Measurements from ENCODE around the gene CUBN. TPM values are rescaled to one million over a fixed set of nuclear protein-coding genes. Genes with fewer than 3 reads are reported as not detected.

Gene CUBN
- total RNA-seq, 2 donors from 2014 or later = 0.75 to 1.3 TPM

GRCh38 chr10:16964576-16965343, 164.9 kb downstream of the CUBN start:
- no peak for TF ChIP-seq CTCF (conservative IDR thresholded peaks at IDR 0.05)
- Histone ChIP-seq H3K4me1 (ENCODE audit: control insufficient read depth, insufficient read depth, low read length) (no peaks in the 10 kb centered on the region), H3K9me3 (ENCODE audit: control insufficient read depth, low read length) (no peaks in the 10 kb centered on the region), H3K36me3 (ENCODE audit: control insufficient read depth, insufficient read depth, low read length) (no peaks in the 10 kb centered on the region), H3K27me3 (ENCODE audit: control insufficient read depth, insufficient read depth, low read length, poor library complexity, severe bottlenecking) (no peaks in the 10 kb centered on the region), H3K9ac (ENCODE audit: extremely low read depth, low read length, poor library complexity, severe bottlenecking) (no peak overlapping the region), H3K4me3 (ENCODE audit: low read length) (no peak overlapping the region), H3K27ac (ENCODE audit: low read depth, low read length) (no peak overlapping the region)
- WGBS, 2 experiments (ENCODE audit: insufficient coverage in 1 of 2, insufficient read length in 1 of 2) = 88% methylated on average over 13 to 15 of the region's 15 CpGs
- H3K4me1 Mint-ChIP-seq = peaks cover 9% of the 10 kb centered on the region
- H3K27me3 Mint-ChIP-seq (ENCODE audit: insufficient read depth) = no peaks in the 10 kb centered on the region
- no peak for DNase-seq
- no peak overlapping the region for H3K27ac Mint-ChIP-seq
- peaks cover 7% of the 10 kb centered on the region for H3K9me3 Mint-ChIP-seq
- no peak overlapping the region for H3K4me3 Mint-ChIP-seq
- H3K36me3 Mint-ChIP-seq (ENCODE audit: low read depth) = no peaks in the 10 kb centered on the region

- no peak for DNase-seq
- Histone ChIP-seq H3K4me1 (ENCODE audit: control insufficient read depth, insufficient read depth, low read length) (no peaks in the 10 kb centered on the region), H3K9me3 (ENCODE audit: control insufficient read depth, low read length) (no peaks in the 10 kb centered on the region), H3K9ac (ENCODE audit: extremely low read depth, low read length, poor library complexity, severe bottlenecking) (no peak overlapping the region), H3K4me3 (ENCODE audit: low read length) (no peak overlapping the region), H3K27me3 (ENCODE audit: control insufficient read depth, insufficient read depth, low read length, poor library complexity, severe bottlenecking) (no peaks in the 10 kb centered on the region), H3K36me3 (ENCODE audit: control insufficient read depth, insufficient read depth, low read length) (no peaks in the 10 kb centered on the region), H3K27ac (ENCODE audit: low read depth, low read length) (no peak overlapping the region)
- Mint-ChIP-seq H3K27ac (no peak overlapping the region), H3K9me3 (peaks cover 7% of the 10 kb centered on the region), H3K27me3 (ENCODE audit: insufficient read depth) (no peaks in the 10 kb centered on the region), H3K36me3 (ENCODE audit: low read depth) (no peaks in the 10 kb centered on the region), H3K4me1 (peaks cover 6% of the 10 kb centered on the region), H3K4me3 (no peak overlapping the region)
- 96 to 100% methylated on average over 3 to 4 of the region's 4 CpGs for WGBS, 2 experiments (ENCODE audit: insufficient coverage in 1 of 2, insufficient read length in 1 of 2)
- TF ChIP-seq CTCF (conservative IDR thresholded peaks at IDR 0.05) = no peak
Observed at GRCh38 chr10:16960551-16960950, 169.1 kb downstream of the CUBN start.

GRCh38 chr10:16957038-16957437, 172.6 kb downstream of the CUBN start:
- DNase-seq = no peak
- no peaks in the 10 kb centered on the region for H3K36me3 Mint-ChIP-seq (ENCODE audit: low read depth)
- WGBS, 2 experiments (ENCODE audit: insufficient coverage in 1 of 2, insufficient read length in 1 of 2) = 83 to 92% methylated on average over 2 of the region's 2 CpGs

More at GRCh38 chr10:16957038-16957437, 172.6 kb downstream of the CUBN start:
- no peaks in the 10 kb centered on the region for H3K27me3 ChIP-seq (ENCODE audit: control insufficient read depth, insufficient read depth, low read length, poor library complexity, severe bottlenecking)
- no peaks in the 10 kb centered on the region for H3K4me1 ChIP-seq (ENCODE audit: control insufficient read depth, insufficient read depth, low read length)
- no peak overlapping the region for H3K27ac ChIP-seq (ENCODE audit: low read depth, low read length)
- no peak overlapping the region for H3K4me3 Mint-ChIP-seq
- H3K36me3 ChIP-seq (ENCODE audit: control insufficient read depth, insufficient read depth, low read length) = no peaks in the 10 kb centered on the region
- H3K4me1 Mint-ChIP-seq = peaks cover 4% of the 10 kb centered on the region
- H3K27me3 Mint-ChIP-seq (ENCODE audit: insufficient read depth) = no peaks in the 10 kb centered on the region
- no peak for TF ChIP-seq CTCF (conservative IDR thresholded peaks at IDR 0.05)
- no peak overlapping the region for H3K4me3 ChIP-seq (ENCODE audit: low read length)
- no peaks in the 10 kb centered on the region for H3K9me3 ChIP-seq (ENCODE audit: control insufficient read depth, low read length)
- H3K9me3 Mint-ChIP-seq = peaks cover 2% of the 10 kb centered on the region
- H3K27ac Mint-ChIP-seq = no peak overlapping the region
- no peak overlapping the region for H3K9ac ChIP-seq (ENCODE audit: extremely low read depth, low read length, poor library complexity, severe bottlenecking)

Measured in endodermal cell (in vitro differentiated cells).